KOPT-K1 (cell line): ENCODE data around the gene DPYSL5.

Experiments
- H3K27ac ChIP-seq: fragments of 200-600 bp; sonication (generic); 2 replicates; pipeline ENCODE4 v1.5.1; 2016; ENCODE audit warnings: antibody characterized with exemption, mild to moderate bottlenecking, low read depth, low read length; ENCODE audit not compliant: poor library complexity, severe bottlenecking
- H3K36me3 ChIP-seq: fragments of 200-600 bp; sonication (generic); 2 replicates; pipeline ENCODE4 v1.5.1; 2017; ENCODE audit warnings: antibody characterized with exemption, mild to moderate bottlenecking, low read length, moderate library complexity; ENCODE audit not compliant: insufficient read depth
- H3K9me3 ChIP-seq: fragments of 200-600 bp; sonication (generic); 2 replicates; pipeline ENCODE4 v1.5.1; 2017; ENCODE audit warnings: antibody characterized with exemption, low read length, mild to moderate bottlenecking; ENCODE audit not compliant: insufficient read depth, poor library complexity, severe bottlenecking

Gene DPYSL5

DNA sequence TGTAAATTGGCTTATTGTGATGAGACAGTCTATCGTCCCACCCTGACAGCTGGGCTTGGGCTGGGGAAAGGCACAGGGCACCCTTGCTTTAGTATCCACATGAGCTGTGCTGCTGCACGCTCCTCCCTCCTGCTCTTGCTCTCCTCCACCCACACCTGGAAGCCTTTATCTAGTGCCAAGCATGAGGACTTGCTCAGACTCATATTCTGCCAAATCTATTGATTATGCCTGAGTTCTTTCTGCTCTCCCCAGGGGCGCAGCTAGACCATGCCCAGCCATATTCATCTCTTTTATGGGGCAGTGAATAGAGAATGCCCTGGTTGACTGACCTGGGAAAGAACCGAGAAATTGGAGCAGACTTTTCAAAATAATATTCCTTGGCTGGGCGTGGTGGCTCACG is 29.0 kb upstream of the DPYSL5 start:
- Histone ChIP-seq H3K36me3 (no peaks in the 10 kb centered on the region), H3K27ac (no peak overlapping the region), H3K9me3 (no peaks in the 10 kb centered on the region)

DNA sequence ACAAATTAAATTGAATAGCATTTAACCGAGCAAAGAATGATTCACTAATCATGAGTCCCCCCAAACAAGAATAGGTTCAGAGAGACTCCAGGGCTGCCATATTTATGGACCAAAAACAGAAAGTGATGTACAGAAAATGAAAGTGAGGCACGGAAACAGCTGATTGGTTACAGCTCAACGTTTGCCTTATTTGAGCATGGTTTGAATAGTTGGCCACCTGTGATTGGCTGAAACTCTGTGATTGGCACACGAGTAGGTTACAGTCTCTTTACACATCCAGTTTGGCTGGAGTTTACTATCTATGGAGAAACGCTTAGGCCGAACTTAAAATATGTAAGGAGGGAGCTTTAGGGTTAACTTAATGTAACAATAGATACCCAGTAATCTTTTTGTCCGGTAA is 27.0 kb upstream of the DPYSL5 start:
- H3K9me3 ChIP-seq: no peaks in the 10 kb centered on the region
- no peaks in the 10 kb centered on the region for H3K36me3 ChIP-seq
- H3K27ac ChIP-seq: no peak overlapping the region

DNA sequence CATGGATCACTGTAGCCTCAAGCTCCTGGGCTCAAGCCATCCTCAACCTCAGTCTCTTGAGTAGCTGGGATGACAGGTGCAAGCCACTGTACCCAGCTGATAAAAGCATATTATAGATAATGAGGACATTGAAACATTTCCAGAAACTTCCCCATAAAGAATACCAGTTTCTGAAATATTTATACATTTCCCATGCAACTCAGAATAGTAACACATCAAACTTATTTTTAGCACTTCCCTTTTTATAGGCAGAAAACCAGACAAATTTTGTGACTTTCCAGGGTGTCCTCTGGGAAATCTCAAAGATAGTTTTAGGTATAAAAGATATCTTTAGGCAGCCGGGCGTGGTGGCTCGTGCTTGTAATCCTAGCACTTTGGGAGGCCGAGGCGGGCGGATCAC is 25.1 kb upstream of the DPYSL5 start:
- Histone ChIP-seq H3K9me3 (no peaks in the 10 kb centered on the region), H3K36me3 (no peaks in the 10 kb centered on the region), H3K27ac (no peak overlapping the region)

DNA sequence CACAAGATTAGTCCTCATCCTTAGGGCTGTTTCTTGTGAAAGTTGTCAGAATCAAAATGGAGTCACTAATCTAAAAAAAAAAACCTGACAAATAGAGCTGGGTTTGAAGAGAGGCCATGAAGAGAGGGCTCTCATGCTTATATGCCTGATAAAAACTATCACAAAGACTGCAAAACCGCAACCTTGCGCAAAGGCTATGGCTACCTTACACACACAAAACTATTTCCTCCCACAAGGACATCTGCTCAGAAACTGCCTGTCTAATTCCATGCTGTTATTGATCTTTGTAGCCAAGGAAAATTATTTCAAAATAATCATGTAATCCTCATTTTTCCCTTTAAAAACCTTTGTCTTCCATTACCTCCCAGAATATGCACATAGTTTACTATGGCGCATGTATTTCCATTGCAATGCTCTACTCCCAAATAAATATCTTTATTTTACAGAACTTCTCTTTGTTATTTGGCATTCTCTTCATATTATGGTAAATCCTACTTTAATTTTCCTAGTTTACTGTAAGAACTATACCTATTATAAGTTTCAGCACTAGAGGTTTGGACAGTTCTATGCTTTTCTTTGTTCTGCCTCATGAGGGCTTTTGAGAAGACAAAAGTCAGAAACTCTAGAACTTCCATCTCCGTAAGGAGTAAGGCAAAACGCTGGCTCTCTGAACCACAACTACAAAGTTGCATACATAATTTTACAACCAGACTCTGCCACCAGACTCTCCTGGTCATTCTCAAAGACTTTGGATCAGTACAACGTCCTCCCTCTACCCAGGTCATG is 9.6 kb upstream of the DPYSL5 start:
- Histone ChIP-seq H3K9me3 (no peaks in the 10 kb centered on the region), H3K36me3 (no peaks in the 10 kb centered on the region), H3K27ac (no peak overlapping the region)

GRCh38 chr2:26840937-26841610 is 6.9 kb upstream of the DPYSL5 start:
- no peaks in the 10 kb centered on the region for H3K36me3 ChIP-seq
- H3K27ac ChIP-seq: no peak overlapping the region
- H3K9me3 ChIP-seq: no peaks in the 10 kb centered on the region

GRCh38 chr2:26843041-26843440 is 4.9 kb upstream of the DPYSL5 start:
- Histone ChIP-seq H3K36me3 (no peaks in the 10 kb centered on the region), H3K9me3 (no peaks in the 10 kb centered on the region), H3K27ac (no peak overlapping the region)

DNA sequence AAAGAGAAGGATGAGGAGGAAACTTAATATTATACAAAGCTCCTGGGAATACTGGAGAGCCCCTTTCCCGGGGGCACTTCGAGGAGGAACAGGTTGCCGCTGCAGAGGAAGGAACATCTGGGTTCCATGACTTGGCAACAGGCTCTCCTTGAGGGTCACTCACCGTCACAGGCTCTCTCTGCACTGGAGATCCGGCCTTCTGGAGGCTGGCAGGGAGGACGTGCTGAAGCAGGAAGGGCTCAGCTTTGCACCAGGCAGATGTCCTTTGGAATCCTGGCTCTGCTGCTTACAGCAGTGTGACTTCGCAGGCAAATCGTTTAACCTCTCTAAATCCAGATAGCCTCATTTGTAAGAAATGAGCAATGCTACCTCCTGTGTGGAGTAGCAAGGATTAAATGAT is 2.9 kb upstream of the DPYSL5 start:
- Histone ChIP-seq H3K36me3 (no peaks in the 10 kb centered on the region), H3K27ac (no peak overlapping the region), H3K9me3 (no peaks in the 10 kb centered on the region)

GRCh38 chr2:26846334-26847306 is 1.3 kb upstream of the DPYSL5 start:
- Histone ChIP-seq H3K36me3 (no peaks in the 10 kb centered on the region), H3K9me3 (no peaks in the 10 kb centered on the region), H3K27ac (no peak overlapping the region)

DNA sequence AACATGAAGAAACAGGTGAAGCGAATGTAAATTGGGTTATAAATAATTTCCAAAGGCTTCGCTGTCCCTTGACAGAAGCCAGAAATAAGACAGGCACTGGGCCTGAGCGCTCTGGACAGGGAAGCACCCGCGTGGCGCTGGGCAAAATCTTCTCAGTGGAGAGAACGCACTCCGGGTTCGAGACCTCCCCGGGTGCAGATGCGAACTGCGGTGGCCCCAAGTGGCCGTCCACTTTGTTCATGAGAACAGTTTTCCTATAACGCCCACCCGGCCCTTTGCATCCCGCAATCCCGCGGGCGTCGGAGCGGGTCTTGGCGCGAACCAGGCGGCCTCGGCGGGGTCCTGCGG is 651 bp upstream of the DPYSL5 start:
- Histone ChIP-seq H3K9me3 (no peaks in the 10 kb centered on the region), H3K27ac (no peak overlapping the region), H3K36me3 (no peaks in the 10 kb centered on the region)

DNA sequence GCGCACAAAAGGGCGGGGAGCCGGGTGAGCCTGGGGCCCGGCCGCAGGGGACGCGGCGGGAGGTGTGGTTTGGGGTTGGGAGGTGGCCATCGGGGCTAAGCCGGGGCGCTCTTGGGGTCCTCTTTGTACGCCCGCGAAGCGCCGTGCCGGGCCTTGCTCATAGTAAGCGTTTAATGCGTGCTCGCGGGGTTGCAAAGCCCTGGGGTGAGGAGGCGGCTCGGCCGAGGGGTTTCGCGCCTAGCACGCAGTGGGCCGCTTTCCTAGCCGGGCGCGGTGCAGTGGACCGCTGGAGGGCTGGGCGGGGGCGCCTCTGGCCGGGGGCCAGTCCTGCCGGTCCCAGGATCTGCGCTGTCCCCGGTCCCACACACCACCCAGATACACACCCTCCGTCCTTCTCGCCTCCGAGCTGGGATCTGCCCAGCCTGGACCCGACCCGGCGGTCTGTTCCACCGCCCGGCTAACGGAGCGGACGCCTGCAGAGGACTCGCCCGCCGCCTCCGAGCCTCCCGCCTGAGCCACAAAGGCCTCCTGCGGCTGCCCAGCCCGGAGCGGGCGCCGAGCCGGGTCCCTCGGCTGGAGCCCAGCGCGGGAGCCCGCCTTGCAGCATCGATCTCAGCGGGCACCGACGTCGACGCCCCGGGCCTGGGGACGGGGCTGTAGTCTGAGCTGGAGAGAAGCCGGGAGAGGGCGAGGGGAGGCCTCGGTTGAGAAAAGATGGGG is 564 bp downstream of the DPYSL5 start:
- H3K27ac ChIP-seq: no peak overlapping the region
- H3K9me3 ChIP-seq: no peaks in the 10 kb centered on the region
- H3K36me3 ChIP-seq: no peaks in the 10 kb centered on the region

- H3K27ac ChIP-seq: no peak overlapping the region
Measured at GRCh38 chr2:26849056-26849999, 1.4 kb downstream of the DPYSL5 start.

DNA sequence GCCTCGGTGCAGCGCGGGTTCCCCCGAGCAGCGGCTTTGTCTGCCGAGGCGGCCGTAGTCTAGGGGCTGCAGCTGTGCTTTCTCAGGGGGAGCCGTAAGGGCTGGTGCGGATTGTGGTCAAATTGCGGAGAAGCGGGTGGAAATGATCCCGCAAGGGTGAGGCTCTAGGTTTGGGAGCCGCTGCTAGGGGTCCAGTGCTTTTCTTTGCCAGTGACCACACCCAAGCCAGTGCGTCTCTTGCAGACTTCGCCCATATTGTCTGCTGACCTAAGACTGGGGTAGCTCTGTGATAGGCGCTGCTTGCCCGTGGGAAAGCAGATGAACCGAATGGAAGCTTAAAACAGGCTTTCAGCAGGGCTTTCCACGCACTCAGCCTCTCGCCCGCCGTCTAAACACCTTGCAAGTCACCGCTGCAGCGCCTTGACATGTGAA is 2.1 kb downstream of the DPYSL5 start:
- no peaks in the 10 kb centered on the region for H3K9me3 ChIP-seq
- no peak overlapping the region for H3K27ac ChIP-seq

More at GRCh38 chr2:26849056-26849999, 1.4 kb downstream of the DPYSL5 start:
- no peaks in the 10 kb centered on the region for H3K9me3 ChIP-seq
- H3K36me3 ChIP-seq: no peaks in the 10 kb centered on the region

GRCh38 chr2:26850505-26850904 is 2.6 kb downstream of the DPYSL5 start:
- Histone ChIP-seq H3K36me3 (no peaks in the 10 kb centered on the region), H3K27ac (no peak overlapping the region), H3K9me3 (no peaks in the 10 kb centered on the region)

More for the DNA sequence above, 2.1 kb downstream of the DPYSL5 start:
- H3K36me3 ChIP-seq: no peaks in the 10 kb centered on the region
